Measurements from ENCODE around the gene TCEANC2.

The TCEANC2 gene

DNA sequence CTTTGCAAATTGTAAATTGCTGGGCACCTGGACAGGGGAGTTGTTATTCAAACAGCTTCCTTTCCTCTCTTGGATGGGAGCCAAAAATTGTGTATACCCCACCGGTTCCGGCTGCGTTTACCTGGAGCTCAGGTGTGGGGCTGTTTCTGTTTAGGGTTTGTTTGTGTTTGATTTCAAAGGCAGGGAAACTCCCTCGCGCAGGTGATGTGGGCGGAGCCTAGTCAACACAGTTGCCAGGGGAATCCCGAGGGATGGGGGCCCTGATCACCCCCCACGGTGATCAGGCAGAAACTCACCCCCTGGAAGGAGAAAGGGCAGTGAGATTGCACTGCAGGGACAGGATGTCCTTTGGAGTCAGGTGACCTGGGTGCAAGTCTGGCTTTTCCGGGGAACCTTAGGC, 71.1 kb downstream of the TCEANC2 start:
- H3K27ac ChIP-seq = no peak overlapping the region
- intact Hi-C loops (cut with DNase I; ENCODE audit: low total_unique reads) = loop anchor here (5.0 to 10.0 kb wide), 2 partner anchors 110 to 283 kb away; partner anchors contain the start of gene SSBP3
- peaks cover 0 to 13% (median 6%) of the 10 kb centered on the region in 4 donors for H3K4me1 ChIP-seq
- no peak for TF ChIP-seq CTCF (IDR thresholded peaks at IDR 0.05)
- H3K36me3 ChIP-seq = no peaks in the 10 kb centered on the region
- H3K9me3 ChIP-seq = no peaks in the 10 kb centered on the region
- H3K4me3 ChIP-seq = no peak overlapping the region
- no peaks in the 10 kb centered on the region for H3K27me3 ChIP-seq
- DNase-seq = no peak

GRCh38 chr1:54124906-54125305, 71.5 kb downstream of the TCEANC2 start:
- TF ChIP-seq CTCF (IDR thresholded peaks at IDR 0.05) = no peak
- H3K4me1 ChIP-seq = peaks cover 0 to 13% (median 6%) of the 10 kb centered on the region in 4 donors
- DNase-seq = no peak
- no peaks in the 10 kb centered on the region for H3K36me3 ChIP-seq
- intact Hi-C loops (cut with DNase I; ENCODE audit: low total_unique reads) = loop anchor here (5.0 to 10.0 kb wide), 2 partner anchors 110 to 282 kb away; partner anchors contain the start of gene SSBP3
- no peaks in the 10 kb centered on the region for H3K27me3 ChIP-seq
- H3K4me3 ChIP-seq = no peak overlapping the region
- no peaks in the 10 kb centered on the region for H3K9me3 ChIP-seq
- no peak overlapping the region for H3K27ac ChIP-seq

- Histone ChIP-seq H3K27me3 (no peaks in the 10 kb centered on the region), H3K27ac (no peak overlapping the region), H3K4me1 (peaks cover 0 to 13% (median 6%) of the 10 kb centered on the region in 4 donors), H3K36me3 (no peaks in the 10 kb centered on the region), H3K9me3 (no peaks in the 10 kb centered on the region), H3K4me3 (no peak overlapping the region)
- TF ChIP-seq CTCF (IDR thresholded peaks at IDR 0.05) = peak; percentile 12 to 22
- DNase-seq = no peak
- intact Hi-C loops (cut with DNase I; ENCODE audit: low total_unique reads) = loop anchor here (10.0 kb wide), 1 partner anchor 109 kb away; no protein-coding TSS in a partner anchor
Observed at GRCh38 chr1:54125386-54126070, 72.1 kb downstream of the TCEANC2 start.

DNA sequence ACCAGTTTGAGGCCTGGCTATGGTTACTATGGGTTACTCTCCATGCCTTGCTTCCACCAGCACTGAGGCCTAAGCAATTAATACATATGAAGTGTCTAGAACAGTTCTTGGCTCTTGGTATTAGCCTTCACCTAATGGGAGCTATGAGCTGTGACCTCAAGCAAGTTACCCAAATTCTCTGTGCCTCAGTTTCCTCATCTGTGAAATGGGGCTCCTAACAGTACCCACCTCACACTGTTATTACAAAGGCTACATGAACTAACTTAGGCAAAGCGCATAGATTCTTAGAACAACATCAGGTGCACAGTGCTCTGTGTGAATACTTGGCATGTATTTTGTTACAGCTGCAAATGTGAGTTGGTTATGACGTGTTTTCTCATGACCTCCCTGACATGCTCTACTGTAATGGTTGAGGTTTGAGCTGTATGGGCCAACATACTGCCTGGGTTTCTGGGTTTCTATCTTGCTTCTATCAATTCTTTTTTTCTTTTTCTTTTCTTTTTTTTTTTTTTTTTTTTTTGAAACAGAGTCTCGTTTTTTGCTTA, 72.9 kb downstream of the TCEANC2 start:
- intact Hi-C loops (cut with DNase I; ENCODE audit: low total_unique reads) = loop anchor here (10.0 kb wide), 1 partner anchor 108 kb away; no protein-coding TSS in a partner anchor

More for the DNA sequence above, 72.9 kb downstream of the TCEANC2 start:
- DNase-seq = no peak
- H3K4me1 ChIP-seq = peaks cover 0 to 8% (median 4%) of the 10 kb centered on the region in 4 donors
- no peak overlapping the region for H3K4me3 ChIP-seq
- no peaks in the 10 kb centered on the region for H3K36me3 ChIP-seq
- no peaks in the 10 kb centered on the region for H3K27me3 ChIP-seq
- no peak overlapping the region for H3K27ac ChIP-seq
- no peak for TF ChIP-seq CTCF (IDR thresholded peaks at IDR 0.05)
- no peaks in the 10 kb centered on the region for H3K9me3 ChIP-seq

Measured in tibial artery (tissue), 4 donors.